ENCODE measurements around the gene UACA.
"Not testable (repeated sequence)": the region's sequence is repeated elsewhere in the genome, so short reads cannot be mapped to it uniquely, and the experiment has no call there.

Gene UACA

DNA sequence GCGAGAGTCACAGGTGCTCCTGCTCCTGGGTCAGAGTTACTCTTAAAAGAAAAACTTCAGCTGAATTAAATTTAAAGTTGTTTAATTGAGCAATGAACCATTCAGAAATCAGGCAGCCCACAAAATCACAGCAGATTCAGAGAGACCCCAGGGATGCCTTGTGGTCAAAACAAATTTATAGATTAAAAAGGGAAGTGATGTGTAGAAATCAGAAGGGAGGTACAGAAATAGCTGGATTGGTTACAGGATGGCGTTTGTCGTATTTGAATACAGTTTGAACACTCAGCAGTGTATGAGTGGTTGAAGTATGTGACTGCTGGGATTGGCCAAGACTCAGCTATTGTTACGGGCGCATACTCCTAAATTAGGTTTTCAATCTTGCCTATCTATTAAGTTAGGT is 58.6 kb downstream of the UACA start:
- no peak for DNase-seq (ENCODE audit: low read depth)

DNA sequence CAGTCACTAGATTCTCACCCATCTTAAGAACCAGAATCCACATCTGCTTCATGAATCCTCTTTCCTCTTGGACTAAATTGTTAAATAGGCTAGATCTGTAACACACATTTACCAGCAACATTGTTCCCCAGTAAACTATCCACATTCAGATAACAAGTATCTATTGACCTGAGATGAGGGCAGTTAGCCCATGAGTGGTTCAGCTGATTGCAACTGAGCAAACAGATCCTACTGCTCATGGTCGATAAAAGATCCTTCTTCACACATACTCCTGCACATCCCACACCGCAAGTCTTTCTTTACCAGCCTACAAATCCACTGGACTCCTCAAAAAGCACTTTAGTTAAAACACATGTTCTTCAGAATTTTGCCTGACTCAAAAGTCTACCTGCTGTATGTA is 59.2 kb downstream of the UACA start:
- DNase-seq (ENCODE audit: low read depth): no peak

DNA sequence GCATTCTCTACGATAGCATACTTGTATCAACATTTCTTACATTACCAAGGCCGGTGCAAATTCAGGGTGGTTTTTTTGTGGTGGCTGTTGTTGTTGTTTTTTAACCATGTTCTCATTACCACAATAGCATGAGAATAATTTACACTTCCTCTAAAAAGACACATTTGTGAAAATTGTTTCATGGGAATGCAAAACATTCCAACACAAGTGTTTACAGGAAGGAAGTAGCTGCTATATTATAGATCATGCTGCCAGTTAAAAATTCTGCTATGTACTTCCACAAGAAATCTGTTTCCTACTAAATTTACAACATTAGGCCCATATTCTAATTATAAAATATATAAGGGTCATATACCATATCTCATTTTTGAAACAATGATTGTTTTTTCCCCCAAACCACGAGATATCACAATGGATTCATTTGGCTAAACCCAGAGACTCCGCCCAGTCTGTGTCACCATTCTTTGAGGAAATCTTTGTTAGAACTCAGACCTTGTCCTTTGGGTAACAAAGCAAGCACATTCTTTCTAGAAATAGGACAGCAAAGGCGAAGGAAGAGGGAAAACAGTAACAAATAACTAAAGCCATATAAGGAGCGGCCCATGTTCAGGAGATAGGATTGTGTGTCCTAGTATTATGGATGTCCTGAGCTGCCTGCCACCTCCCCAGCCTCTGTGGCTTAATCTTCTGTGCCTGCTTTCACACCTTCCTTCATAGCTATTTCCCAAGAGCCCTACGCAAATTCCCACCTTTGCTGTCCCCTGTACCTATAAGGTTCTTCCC is 60.1 kb downstream of the UACA start:
- DNase-seq (ENCODE audit: low read depth): no peak

GRCh38 chr15:70702584-70702983 is 60.8 kb downstream of the UACA start:
- no peak for DNase-seq (ENCODE audit: low read depth)

- DNase-seq (ENCODE audit: low read depth): peak; percentile 21
Measured at GRCh38 chr15:70701891-70702568, 61.3 kb downstream of the UACA start.

DNA sequence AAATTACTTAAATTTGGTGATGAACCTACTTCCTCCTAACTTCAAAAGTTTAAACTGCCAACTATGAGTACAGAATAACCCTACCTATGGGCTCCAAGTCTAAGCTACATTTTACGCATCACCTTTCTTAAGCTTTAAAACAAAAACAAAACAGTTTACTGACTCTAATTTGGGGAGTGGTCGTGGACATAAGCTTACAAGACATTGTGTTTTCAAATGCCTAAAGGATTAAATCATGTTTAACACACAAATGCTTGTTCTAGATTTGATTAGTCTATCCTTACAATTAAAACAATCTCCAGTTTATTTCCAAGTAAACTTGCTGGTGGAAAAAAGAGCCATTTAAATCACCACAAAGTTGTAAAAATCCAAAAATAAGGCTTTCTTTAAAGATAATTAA is 62.2 kb downstream of the UACA start:
- no peak for DNase-seq (ENCODE audit: low read depth)

- DNase-seq (ENCODE audit: low read depth): no peak
Measured at GRCh38 chr15:70699890-70700289, 63.5 kb downstream of the UACA start.

GRCh38 chr15:70698836-70699390 is 64.4 kb downstream of the UACA start:
- no peak for DNase-seq (ENCODE audit: low read depth)

DNA sequence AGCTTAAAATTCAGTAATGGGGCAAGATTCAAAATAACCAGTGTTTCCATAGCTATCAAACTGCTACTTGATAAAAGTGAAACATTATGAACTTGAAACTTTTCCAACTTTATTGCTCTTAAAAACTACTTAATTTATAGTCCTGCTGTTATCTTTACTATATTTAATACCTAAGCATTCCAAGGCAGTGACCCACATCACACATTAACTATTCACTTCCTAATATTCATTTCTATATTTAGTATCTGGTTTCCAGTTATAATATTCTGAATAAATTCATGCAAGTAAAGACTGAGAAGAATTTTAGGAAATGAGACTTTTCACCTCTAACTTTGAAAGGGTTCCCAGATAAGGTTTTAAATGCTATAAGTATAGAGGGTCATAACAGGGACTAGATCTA is 64.9 kb downstream of the UACA start:
- no peak for DNase-seq (ENCODE audit: low read depth)

- DNase-seq (ENCODE audit: low read depth): no peak
Measured at GRCh38 chr15:70690491-70691276, 72.7 kb downstream of the UACA start.

GRCh38 chr15:70690021-70690420 is 73.3 kb downstream of the UACA start:
- DNase-seq (ENCODE audit: low read depth): no peak

- no peak for DNase-seq (ENCODE audit: low read depth)
Measured at GRCh38 chr15:70687482-70687881, 75.9 kb downstream of the UACA start.

GRCh38 chr15:70680817-70681216 is 82.5 kb downstream of the UACA start:
- no peak for DNase-seq (ENCODE audit: low read depth)

- DNase-seq (ENCODE audit: low read depth): no peak
Measured at GRCh38 chr15:70679919-70680231, 83.5 kb downstream of the UACA start.

DNA sequence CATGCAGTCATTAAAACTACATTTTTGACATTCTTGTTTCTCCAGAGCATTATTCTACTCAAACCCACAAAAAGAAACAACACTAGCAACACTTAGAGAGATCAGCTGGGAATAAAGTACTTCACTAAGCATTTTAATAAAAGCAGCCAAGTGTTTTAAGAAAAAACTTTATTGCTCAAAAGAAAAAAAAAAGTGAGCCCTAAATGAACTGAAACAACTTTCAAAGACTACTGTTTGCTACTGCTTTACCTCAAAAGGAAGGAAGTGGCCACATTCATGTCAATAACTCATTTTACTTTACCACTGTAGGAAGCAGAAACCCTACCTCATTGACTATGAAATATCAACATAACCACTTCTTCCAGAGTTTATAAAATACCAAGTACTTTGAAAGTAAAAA is 91.3 kb downstream of the UACA start:
- no peak for DNase-seq (ENCODE audit: low read depth)

GRCh38 chr15:70670680-70671079 is 92.7 kb downstream of the UACA start:
- DNase-seq (ENCODE audit: low read depth): peak; percentile 8

- no peak for DNase-seq (ENCODE audit: low read depth)
Measured at GRCh38 chr15:70669966-70670658, 93.2 kb downstream of the UACA start.

DNA sequence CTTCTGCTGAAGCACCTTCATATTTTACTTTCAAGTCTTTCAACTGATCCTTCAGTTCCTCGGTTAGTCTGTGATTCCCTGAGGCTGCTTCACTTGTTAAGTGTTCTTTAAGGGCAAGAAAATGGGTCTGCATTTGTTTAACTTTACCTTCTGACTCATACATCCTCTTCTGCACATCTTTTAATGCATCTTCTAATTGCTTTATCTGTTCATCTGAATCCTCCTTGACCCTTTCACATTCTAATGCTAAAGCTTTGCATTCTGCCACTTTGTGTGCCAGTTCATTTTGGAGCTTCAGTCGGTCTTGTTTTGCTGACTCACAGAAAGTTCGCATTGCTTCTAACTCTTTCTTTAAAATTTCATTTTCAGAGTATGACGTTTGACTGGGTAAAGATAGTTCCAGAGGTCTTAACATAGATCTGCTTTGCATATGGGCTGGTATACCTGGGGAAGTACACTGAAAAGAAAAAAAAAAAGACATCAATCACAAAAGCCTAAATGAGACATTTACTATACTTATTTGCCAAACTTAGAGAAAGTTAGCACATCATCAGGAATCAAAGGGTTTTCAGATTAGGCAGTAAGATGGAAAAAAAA is 94.3 kb downstream of the UACA start:
- no peak for DNase-seq (ENCODE audit: low read depth)

GRCh38 chr15:70665599-70665998 is 97.8 kb downstream of the UACA start:
- DNase-seq (ENCODE audit: low read depth): no peak

DNA sequence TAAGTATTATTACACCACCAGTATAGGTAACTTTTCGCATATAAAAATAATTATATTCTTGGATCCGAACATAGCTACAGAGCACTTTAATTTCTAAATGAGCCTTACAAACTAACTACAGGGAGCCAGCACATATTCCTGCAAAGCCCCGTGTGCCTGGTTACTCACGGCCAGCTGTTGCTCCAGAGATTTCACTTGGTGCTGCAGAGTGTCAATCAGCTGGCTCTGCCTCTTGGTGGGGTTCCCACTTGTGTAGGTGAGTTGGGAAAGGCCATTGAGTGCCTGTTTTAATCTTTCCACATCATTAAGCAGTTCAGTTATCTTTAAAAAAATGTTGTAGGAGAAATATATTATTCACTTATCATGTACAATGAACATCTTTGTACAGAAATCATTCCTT is 98.9 kb downstream of the UACA start:
- no peak for DNase-seq (ENCODE audit: low read depth)

- DNase-seq (ENCODE audit: low read depth): not testable (repeated sequence)
Measured at GRCh38 chr15:70663069-70663468, 100.3 kb downstream of the UACA start.

GRCh38 chr15:70659662-70660061 is 103.7 kb downstream of the UACA start:
- DNase-seq (ENCODE audit: low read depth): no peak

Data from fibroblast of the conjunctiva (primary cell).